Breast epithelium (tissue), 4 donors: ENCODE results near the gene U2SURP. TPM values are rescaled to one million over a fixed set of nuclear protein-coding genes. Genes with fewer than 3 reads are reported as not detected.

ENCODE experiments used
- DNase-seq, 2 donors: peaks; one replicate each; pipeline ENCODE4 v3.0.0-alpha.2; 2019; ENCODE audit warnings: low spot score in 2 of 2
- H3K27ac ChIP-seq, 2 donors: fragments of 200-600 bp; sonication (generic) in 1 of 2; one replicate each; pipeline ENCODE4 v1.5.1; 2016 to 2019; ENCODE audit warnings: mild to moderate bottlenecking in 1 of 2
- H3K27me3 ChIP-seq, 2 donors: fragments of 200-600 bp; sonication (generic) in 1 of 2; one replicate each; pipeline versions ENCODE4 v1.5.1 to v1.6.0; 2017 to 2019; ENCODE audit warnings: control low read depth in 1 of 2, mild to moderate bottlenecking in 1 of 2
- H3K36me3 ChIP-seq: fragments of 200-600 bp; one replicate; pipeline ENCODE4 v1.5.1; 2019
- H3K4me1 ChIP-seq, 2 donors: fragments of 200-600 bp; sonication (generic); one replicate each; pipeline ENCODE4 v1.5.1; 2016 to 2019; ENCODE audit warnings: control low read depth in 1 of 2
- H3K4me3 ChIP-seq, 3 donors: fragments of 200-600 bp; sonication (generic); 1 replicate in 2 of 3; 2 replicates in 1 of 3; pipeline ENCODE4 v1.5.1; 2016 to 2019; ENCODE audit warnings: mild to moderate bottlenecking in 3 of 3, moderate library complexity in 2 of 3
- H3K9me3 ChIP-seq, 2 donors: fragments of 200-600 bp; sonication (generic) in 1 of 2; one replicate each; pipeline ENCODE4 v1.5.1; 2016 to 2019; ENCODE audit warnings: control low read depth in 1 of 2
- POLR2A ChIP-seq: fragments of 450-650 bp; IDR thresholded peaks from one replicate; pipeline ENCODE4 v1.6.1; 2016; ENCODE audit warnings: antibody characterized with exemption, mild to moderate bottlenecking, moderate library complexity
- POLR2AphosphoS5 ChIP-seq, 3 donors: sonication (generic); formaldehyde crosslinking; IDR thresholded peaks; one replicate each; pipeline ENCODE4 v1.6.1; 2017; ENCODE audit warnings: antibody characterized with exemption in 3 of 3
- intact Hi-C: fragments of 100-400 bp; cut with DNase I; formaldehyde crosslinking; loops from one replicate; pipeline ENCODE4 v1.15.1; 2023; ENCODE audit warnings: low total_unique reads
- total RNA-seq, 3 donors: library from RNA; depleted of rRNA; stranded (reverse); fragments of >200 nt; gene quantifications; one replicate each; pipeline ENCODE4 v1.1.0, GENCODE V29; 2016
- TF ChIP-seq, protein P1 (sequence below), 3 donors: fragments of 450-650 bp; IDR thresholded peaks; one replicate each; pipeline ENCODE4 v1.5.1; 2016 to 2017; ENCODE audit warnings: antibody characterized with exemption in 3 of 3, mild to moderate bottlenecking in 3 of 3, moderate library complexity in 3 of 3

U2SURP gene
- total RNA-seq, 3 donors from 2014 or later = 79.8 to 122 (median 96.4) TPM

DNA sequence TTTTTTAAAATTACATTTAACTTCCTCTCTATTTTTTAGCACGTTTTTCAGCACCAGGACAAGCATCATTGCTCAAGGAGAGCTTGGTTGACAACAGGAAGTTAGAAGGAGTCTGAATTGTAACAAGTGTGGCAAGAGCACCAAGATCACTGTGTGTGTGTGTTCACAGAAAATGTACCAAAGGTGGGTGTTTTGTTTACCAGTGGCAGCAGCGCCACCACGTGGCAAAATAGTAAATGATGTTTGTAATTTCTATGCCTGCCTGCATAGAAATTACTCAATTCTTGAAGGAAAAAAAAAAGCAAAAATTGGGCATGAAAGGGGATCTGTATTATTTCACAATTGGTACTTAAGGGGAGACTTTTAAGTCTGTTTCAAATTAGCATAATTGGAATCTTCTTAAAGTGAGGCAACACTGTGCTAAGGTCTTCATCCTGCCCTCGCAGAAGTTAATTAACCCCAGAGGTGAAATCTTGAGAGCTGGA lies 7.4 kb upstream of the U2SURP start:
- no peaks in the 10 kb centered on the region for H3K27me3 ChIP-seq
- no peaks in the 10 kb centered on the region for H3K9me3 ChIP-seq
- peak in 1 of 2 donors; percentile 25 for DNase-seq
- TF ChIP-seq POLR2A = no peak
- TF ChIP-seq, protein P1, sequence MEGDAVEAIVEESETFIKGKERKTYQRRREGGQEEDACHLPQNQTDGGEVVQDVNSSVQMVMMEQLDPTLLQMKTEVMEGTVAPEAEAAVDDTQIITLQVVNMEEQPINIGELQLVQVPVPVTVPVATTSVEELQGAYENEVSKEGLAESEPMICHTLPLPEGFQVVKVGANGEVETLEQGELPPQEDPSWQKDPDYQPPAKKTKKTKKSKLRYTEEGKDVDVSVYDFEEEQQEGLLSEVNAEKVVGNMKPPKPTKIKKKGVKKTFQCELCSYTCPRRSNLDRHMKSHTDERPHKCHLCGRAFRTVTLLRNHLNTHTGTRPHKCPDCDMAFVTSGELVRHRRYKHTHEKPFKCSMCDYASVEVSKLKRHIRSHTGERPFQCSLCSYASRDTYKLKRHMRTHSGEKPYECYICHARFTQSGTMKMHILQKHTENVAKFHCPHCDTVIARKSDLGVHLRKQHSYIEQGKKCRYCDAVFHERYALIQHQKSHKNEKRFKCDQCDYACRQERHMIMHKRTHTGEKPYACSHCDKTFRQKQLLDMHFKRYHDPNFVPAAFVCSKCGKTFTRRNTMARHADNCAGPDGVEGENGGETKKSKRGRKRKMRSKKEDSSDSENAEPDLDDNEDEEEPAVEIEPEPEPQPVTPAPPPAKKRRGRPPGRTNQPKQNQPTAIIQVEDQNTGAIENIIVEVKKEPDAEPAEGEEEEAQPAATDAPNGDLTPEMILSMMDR (IDR thresholded peaks at IDR 0.05) = peak; percentile 12 to 57 (median 37)
- no peaks in the 10 kb centered on the region for H3K4me1 ChIP-seq
- H3K4me3 ChIP-seq = no peak overlapping the region
- no peak overlapping the region for H3K27ac ChIP-seq
- intact Hi-C loops = no loop called here
- no peaks in the 10 kb centered on the region for H3K36me3 ChIP-seq

DNA sequence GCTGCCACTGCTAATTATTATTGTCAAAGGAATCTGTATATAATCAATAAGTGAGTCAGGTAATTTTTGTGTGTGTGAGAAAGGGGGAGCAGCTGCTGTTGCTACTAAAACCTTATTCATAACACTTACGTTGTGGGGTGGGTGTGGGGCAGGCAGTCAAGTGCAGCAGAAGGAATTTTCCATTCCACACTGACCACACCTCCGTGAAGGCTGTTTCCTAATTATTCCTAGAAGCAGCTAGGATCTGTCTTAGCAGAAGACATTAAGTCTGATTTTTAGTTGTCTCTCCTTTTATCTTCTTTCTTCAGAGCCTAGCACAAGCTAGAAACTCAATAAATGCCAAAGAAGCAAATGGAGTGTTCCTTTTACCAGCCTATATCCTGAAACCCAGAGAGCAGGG lies 4.0 kb upstream of the U2SURP start:
- Histone ChIP-seq H3K27ac (no peak overlapping the region), H3K4me3 (no peak overlapping the region), H3K27me3 (no peaks in the 10 kb centered on the region), H3K4me1 (no peaks in the 10 kb centered on the region), H3K9me3 (no peaks in the 10 kb centered on the region), H3K36me3 (no peaks in the 10 kb centered on the region)
- intact Hi-C loops = no loop called here
- TF ChIP-seq POLR2A (no peak), POLR2AphosphoS5 (IDR thresholded peaks at IDR 0.05) (no peak)
- TF ChIP-seq, protein P1 (IDR thresholded peaks at IDR 0.05) = no peak
- no peak for DNase-seq

DNA sequence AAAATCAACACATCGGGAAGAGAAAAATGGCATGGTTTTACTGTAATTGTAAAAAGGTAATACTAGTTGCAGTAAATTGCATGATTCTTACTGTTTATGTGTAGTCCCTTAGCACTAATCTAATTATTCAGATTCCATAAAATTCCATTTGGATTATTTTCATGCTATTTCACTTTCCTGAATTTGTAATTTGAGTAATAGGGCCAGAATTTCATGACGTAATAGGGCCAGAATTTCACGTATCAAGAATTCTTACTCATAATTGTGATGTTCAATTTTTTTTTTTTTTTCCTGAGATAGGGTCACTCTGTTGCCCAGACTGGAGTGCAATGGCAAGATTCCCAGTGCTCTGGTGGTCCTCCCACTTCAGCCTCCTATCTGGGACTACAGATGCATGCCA lies 2.9 kb upstream of the U2SURP start:
- Histone ChIP-seq H3K36me3 (no peaks in the 10 kb centered on the region), H3K9me3 (no peaks in the 10 kb centered on the region), H3K4me1 (peaks cover 0 to 4% of the 10 kb centered on the region in 2 donors), H3K4me3 (no peak overlapping the region), H3K27ac (no peak overlapping the region), H3K27me3 (no peaks in the 10 kb centered on the region)
- DNase-seq = no peak
- intact Hi-C loops = no loop called here
- TF ChIP-seq, protein P1 (IDR thresholded peaks at IDR 0.05) = no peak
- TF ChIP-seq POLR2A (no peak), POLR2AphosphoS5 (IDR thresholded peaks at IDR 0.05) (no peak)

DNA sequence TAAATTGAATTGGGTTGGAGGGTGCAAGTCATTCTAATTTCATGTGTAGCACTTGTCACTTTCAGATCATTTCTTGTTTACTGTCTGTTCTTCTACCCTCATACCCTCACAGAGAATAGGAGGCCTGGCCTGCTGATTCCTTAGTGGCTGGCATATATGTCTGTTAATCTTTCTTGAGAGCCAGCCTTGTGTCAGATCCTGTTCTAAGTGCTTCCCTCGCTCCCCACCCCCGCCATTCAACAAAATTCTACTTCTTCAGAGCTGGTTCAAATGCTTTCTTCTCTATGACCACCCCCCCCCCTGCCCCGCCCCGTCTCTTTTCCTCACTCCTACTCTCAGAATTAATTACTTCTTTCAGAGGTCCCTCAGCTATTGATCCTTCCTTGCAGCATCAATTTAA lies 1.5 kb upstream of the U2SURP start:
- Histone ChIP-seq H3K36me3 (no peaks in the 10 kb centered on the region), H3K27ac (peak overlapping the region in 1 of 2 donors; percentile 58), H3K4me3 (peak overlapping the region in 1 of 3 donors; percentile 95), H3K4me1 (peaks cover 0 to 4% of the 10 kb centered on the region in 2 donors), H3K27me3 (no peaks in the 10 kb centered on the region), H3K9me3 (no peaks in the 10 kb centered on the region)
- no peak for DNase-seq
- intact Hi-C loops = loop anchor here (5.0 kb wide), 1 partner anchor 1763 kb away; no protein-coding TSS in a partner anchor
- TF ChIP-seq, protein P1 (IDR thresholded peaks at IDR 0.05) = no peak
- no peak for TF ChIP-seq POLR2AphosphoS5 (IDR thresholded peaks at IDR 0.05)
- TF ChIP-seq POLR2A = no peak

DNA sequence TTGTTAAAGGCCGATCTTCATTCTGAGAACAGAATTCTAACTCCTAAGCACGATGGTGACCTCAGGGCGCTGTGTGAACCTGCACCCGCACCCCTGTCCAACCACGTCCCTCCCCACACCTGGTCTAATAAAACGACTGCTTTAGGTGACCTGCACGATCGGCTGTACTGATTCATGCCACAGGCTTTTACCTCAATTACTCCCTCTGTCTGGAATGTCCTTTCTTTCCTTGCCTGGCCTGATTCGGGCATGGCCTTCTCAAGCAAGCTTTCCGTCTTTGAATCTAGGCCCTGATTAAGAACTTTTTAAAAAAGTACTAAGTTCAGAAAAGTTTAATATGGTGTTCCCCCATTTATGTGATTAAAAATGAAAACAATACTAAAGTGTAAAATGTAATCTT lies 842 bp upstream of the U2SURP start:
- DNase-seq = no peak
- no peaks in the 10 kb centered on the region for H3K27me3 ChIP-seq
- H3K27ac ChIP-seq = peak overlapping the region; percentile 97
- no peaks in the 10 kb centered on the region for H3K36me3 ChIP-seq
- intact Hi-C loops = loop anchor here (5.0 kb wide), 1 partner anchor 1763 kb away; no protein-coding TSS in a partner anchor
- H3K4me3 ChIP-seq = peak overlapping the region; percentile 89 to 95 (median 94)
- H3K9me3 ChIP-seq = no peaks in the 10 kb centered on the region
- TF ChIP-seq, protein P1 (IDR thresholded peaks at IDR 0.05) = no peak
- TF ChIP-seq POLR2A = no peak
- TF ChIP-seq POLR2AphosphoS5 (IDR thresholded peaks at IDR 0.05) = no peak
- peaks cover 0 to 4% of the 10 kb centered on the region in 2 donors for H3K4me1 ChIP-seq
